Heart left ventricle (tissue), 13 donors: ENCODE results near the gene ATP7B.

Source experiments
- POLR2A ChIP-seq, 2 donors: fragments of 450-650 bp; IDR thresholded peaks; one replicate each; pipeline ENCODE4 v1.6.1; 2017; ENCODE audit warnings: antibody characterized with exemption in 2 of 2, mild to moderate bottlenecking in 2 of 2, moderate library complexity in 2 of 2
- TF ChIP-seq, protein P1 (sequence below), 12 donors: fragments of 200-600 bp; sonication (generic) in 4 of 12; IDR thresholded peaks; one replicate each; pipeline versions ENCODE4 v1.5.0 to v1.8.0; 2018 to 2022; ENCODE audit warnings: antibody characterized with exemption in 12 of 12, mild to moderate bottlenecking in 5 of 12
- donor health status: ischemic (EF 13 %, LVEDD 7.1; RV severe dilation, severe dysfunction).
- donor health status: DM: no; HTN: yes; CAD: no.
- donor health status: DM: no; HTN: no; CAD: no.
- donor health status: ischemic (EF 25% LVEDD 6.9; RV normal size, moderate dysfunction).
- donor health status: ischemic (EF 25% LVEDD 5.7; RV mildly dilated, moderate dysfunction).
- donor health status: ischemic (EF 35%, LVEDD 5.7; RV mildly dilated, moderate dysfunction).
- donor health status: nonischemic (EF 11% LVEDD 7.7; RV severe dilation, severe dysfunction).
- donor health status: DM: yes; HTN: yes; CAD: no.
- donor health status: PGD.
- donor health status: ischemic (EF 29% LVEDD 5.4; RV normal size, mild dysfunction).
- donor health status: nonischemic (EF 23%, LVEDD 6.1; RV moderate dilation, normal function).

GRCh38 chr13:51925865-51926527 lies 85.3 kb downstream of the ATP7B start:
- TF ChIP-seq, protein P1, sequence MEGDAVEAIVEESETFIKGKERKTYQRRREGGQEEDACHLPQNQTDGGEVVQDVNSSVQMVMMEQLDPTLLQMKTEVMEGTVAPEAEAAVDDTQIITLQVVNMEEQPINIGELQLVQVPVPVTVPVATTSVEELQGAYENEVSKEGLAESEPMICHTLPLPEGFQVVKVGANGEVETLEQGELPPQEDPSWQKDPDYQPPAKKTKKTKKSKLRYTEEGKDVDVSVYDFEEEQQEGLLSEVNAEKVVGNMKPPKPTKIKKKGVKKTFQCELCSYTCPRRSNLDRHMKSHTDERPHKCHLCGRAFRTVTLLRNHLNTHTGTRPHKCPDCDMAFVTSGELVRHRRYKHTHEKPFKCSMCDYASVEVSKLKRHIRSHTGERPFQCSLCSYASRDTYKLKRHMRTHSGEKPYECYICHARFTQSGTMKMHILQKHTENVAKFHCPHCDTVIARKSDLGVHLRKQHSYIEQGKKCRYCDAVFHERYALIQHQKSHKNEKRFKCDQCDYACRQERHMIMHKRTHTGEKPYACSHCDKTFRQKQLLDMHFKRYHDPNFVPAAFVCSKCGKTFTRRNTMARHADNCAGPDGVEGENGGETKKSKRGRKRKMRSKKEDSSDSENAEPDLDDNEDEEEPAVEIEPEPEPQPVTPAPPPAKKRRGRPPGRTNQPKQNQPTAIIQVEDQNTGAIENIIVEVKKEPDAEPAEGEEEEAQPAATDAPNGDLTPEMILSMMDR (IDR thresholded peaks at IDR 0.05): no peak
- TF ChIP-seq POLR2A (IDR thresholded peaks at IDR 0.05): no peak
